Heart left ventricle (tissue), 13 donors: ENCODE results near the gene SIL1.

Experiments
- CTCF ChIP-seq, 12 donors: fragments of 200-600 bp; sonication (generic) in 4 of 12; IDR thresholded peaks; one replicate each; pipeline versions ENCODE4 v1.5.0 to v1.8.0; 2018 to 2022; ENCODE audit warnings: antibody characterized with exemption in 12 of 12, mild to moderate bottlenecking in 5 of 12
- POLR2A ChIP-seq, 2 donors: fragments of 450-650 bp; IDR thresholded peaks; one replicate each; pipeline ENCODE4 v1.6.1; 2017; ENCODE audit warnings: antibody characterized with exemption in 2 of 2, mild to moderate bottlenecking in 2 of 2, moderate library complexity in 2 of 2
- donor health status: ischemic (EF 13 %, LVEDD 7.1; RV severe dilation, severe dysfunction).
- donor health status: DM: no; HTN: yes; CAD: no.
- donor health status: DM: no; HTN: no; CAD: no.
- donor health status: ischemic (EF 25% LVEDD 6.9; RV normal size, moderate dysfunction).
- donor health status: ischemic (EF 25% LVEDD 5.7; RV mildly dilated, moderate dysfunction).
- donor health status: ischemic (EF 35%, LVEDD 5.7; RV mildly dilated, moderate dysfunction).
- donor health status: nonischemic (EF 11% LVEDD 7.7; RV severe dilation, severe dysfunction).
- donor health status: DM: yes; HTN: yes; CAD: no.
- donor health status: PGD.
- donor health status: ischemic (EF 29% LVEDD 5.4; RV normal size, mild dysfunction).
- donor health status: nonischemic (EF 23%, LVEDD 6.1; RV moderate dilation, normal function).

GRCh38 chr5:138996120-138996519 is 202.0 kb downstream of the SIL1 start:
- TF ChIP-seq POLR2A (IDR thresholded peaks at IDR 0.05), result no peak
- no peak for TF ChIP-seq CTCF (IDR thresholded peaks at IDR 0.05)
